IMR-90 (cell line): ENCODE results near the gene PLCH2. TPM values are rescaled to one million over a fixed set of nuclear protein-coding genes. Genes with fewer than 3 reads are reported as not detected.

Experiments
- ATAC-seq: fragments of 200-7000 bp; cut with Tn5 transposase; 2 replicates; pipeline ENCODE4 v1.9.1; 2020; ENCODE audit warnings: low read depth, mild to moderate bottlenecking, moderate library complexity
- BruUV-seq: library from RNA; stranded (reverse); fragments of 400-500 nt; replicated peaks from 2 replicates; lab custom pipeline; 2021; lab: Mats Ljungman, UMichigan
- CTCF ChIA-PET: fragments of 300-600 bp; formaldehyde crosslinking; extraction: SDS; loops from one replicate; lab custom pipeline; 2021; ENCODE audit warnings: antibody characterized with exemption; lab: Yijun Ruan, JAX
- POLR2A ChIA-PET: fragments of 300-600 bp; sonication (Branson Sonifier 250); formaldehyde crosslinking; loops from one replicate; lab custom pipeline; 2022; ENCODE audit warnings: antibody characterized with exemption; ENCODE audit not compliant: unreplicated experiment; lab: Charles Lee
- DNase-seq: peaks from one replicate; pipeline ENCODE4 v3.0.0; 2013
- H2AFZ ChIP-seq: replicated peaks from 2 replicates; pipeline ENCODE3; 2013; ENCODE audit warnings: low read length, mild to moderate bottlenecking; ENCODE audit not compliant: poor library complexity
- H2AK5ac ChIP-seq: 2 replicates; pipeline ENCODE4 v1.6.1; 2013; ENCODE audit warnings: low read depth, low read length, inconsistent platforms
- H2AK9ac ChIP-seq: replicated peaks from 2 replicates; pipeline ENCODE3; 2013; ENCODE audit warnings: mild to moderate bottlenecking, low read depth, low read length, moderate library complexity; ENCODE audit not compliant: poor library complexity
- H2BK120ac ChIP-seq: 2 replicates; pipeline ENCODE4 v1.6.1; 2013; ENCODE audit warnings: low read depth, low read length, inconsistent platforms
- H2BK15ac ChIP-seq: 3 replicates; pipeline ENCODE4 v1.6.1; 2013; ENCODE audit warnings: low read depth, low read length, inconsistent platforms
- H2BK20ac ChIP-seq: 2 replicates; pipeline ENCODE4 v1.6.1; 2013; ENCODE audit warnings: low read depth, mild to moderate bottlenecking, inconsistent platforms, low read length, moderate library complexity
- H2BK5ac ChIP-seq: 2 replicates; pipeline ENCODE4 v1.6.1; 2013; ENCODE audit warnings: mild to moderate bottlenecking, low read depth, low read length, inconsistent platforms; ENCODE audit not compliant: poor library complexity, severe bottlenecking
- H3K14ac ChIP-seq: replicated peaks from 2 replicates; pipeline ENCODE4 v1.6.1; 2013; ENCODE audit warnings: low read depth, low read length, inconsistent platforms
- H3K18ac ChIP-seq: 2 replicates; pipeline ENCODE4 v1.6.1; 2013; ENCODE audit warnings: low read depth, low read length, control low read depth
- H3K23ac ChIP-seq: 2 replicates; pipeline ENCODE4 v1.6.1; 2013; ENCODE audit warnings: low read depth, low read length, inconsistent platforms
- H3K27ac ChIP-seq: 2 replicates; pipeline ENCODE4 v1.5.1; 2013; ENCODE audit warnings: mild to moderate bottlenecking, control low read depth, low read length; ENCODE audit not compliant: insufficient read depth
- H3K27me3 ChIP-seq: 2 replicates; pipeline ENCODE4 v1.6.1; 2013; ENCODE audit warnings: low read length; ENCODE audit not compliant: control insufficient read depth, insufficient read depth
- H3K36me3 ChIP-seq: 2 replicates; pipeline ENCODE4 v1.6.1; 2013; ENCODE audit warnings: low read length, mixed read lengths; ENCODE audit not compliant: control insufficient read depth, insufficient read depth
- H3K4ac ChIP-seq: 2 replicates; pipeline ENCODE4 v1.6.1; 2013; ENCODE audit warnings: low read depth, low read length, inconsistent platforms
- H3K4me1 ChIP-seq: 2 replicates; pipeline ENCODE4 v1.6.1; 2013; ENCODE audit warnings: low read length, mixed read lengths; ENCODE audit not compliant: control insufficient read depth, insufficient read depth
- H3K4me2 ChIP-seq: 2 replicates; pipeline ENCODE4 v1.6.1; 2013; ENCODE audit warnings: low read depth, mild to moderate bottlenecking, control low read depth, low read length, moderate library complexity
- H3K4me3 ChIP-seq: 2 replicates; pipeline ENCODE4 v1.5.1; 2013; ENCODE audit warnings: low read depth, mild to moderate bottlenecking, control low read depth, low read length, moderate library complexity; ENCODE audit not compliant: insufficient read depth
- H3K56ac ChIP-seq: 2 replicates; pipeline ENCODE4 v1.6.1; 2013; ENCODE audit warnings: low read length, inconsistent platforms; ENCODE audit not compliant: insufficient read depth; ENCODE audit errors: extremely low read depth
- H3K79me1 ChIP-seq, 2 experiments: 2 replicates each; pipeline ENCODE4 v1.6.1; 2013; ENCODE audit warnings: low read length in 2 of 2, inconsistent platforms in 1 of 2, low read depth in 1 of 2
- H3K9ac ChIP-seq: 2 replicates; pipeline ENCODE4 v1.6.1; 2013; ENCODE audit warnings: low read depth, low read length, control low read depth
- H3K9me1 ChIP-seq: 2 replicates; pipeline ENCODE4 v1.6.1; 2013; ENCODE audit warnings: low read length, inconsistent platforms; ENCODE audit not compliant: insufficient read depth
- H3K9me3 ChIP-seq: 2 replicates; pipeline ENCODE4 v1.6.1; 2013; ENCODE audit warnings: low read length; ENCODE audit not compliant: control insufficient read depth, insufficient read depth
- H4K20me1 ChIP-seq: 2 replicates; pipeline ENCODE4 v1.6.1; 2013; ENCODE audit warnings: low read length, inconsistent platforms; ENCODE audit not compliant: insufficient read depth
- H4K5ac ChIP-seq: 2 replicates; pipeline ENCODE4 v1.6.1; 2013; ENCODE audit warnings: mild to moderate bottlenecking, low read depth, low read length, control low read depth
- H4K8ac ChIP-seq, 2 experiments: 2 replicates each; pipeline ENCODE4 v1.6.1; 2013; ENCODE audit warnings: low read depth in 2 of 2, low read length in 2 of 2, control low read depth in 1 of 2, inconsistent platforms in 1 of 2
- H4K91ac ChIP-seq: 2 replicates; pipeline ENCODE4 v1.6.1; 2013; ENCODE audit warnings: low read depth, low read length, inconsistent platforms; ENCODE audit not compliant: insufficient read depth
- CEBPB ChIP-seq: IDR thresholded peaks from 2 replicates; pipeline ENCODE4 v1.6.1; 2012; ENCODE audit warnings: low read depth, low read length, improper control_type of control experiment
- CHD1 ChIP-seq: IDR thresholded peaks from 2 replicates; pipeline ENCODE4 v1.6.1; 2012; ENCODE audit warnings: low read depth, low read length, improper control_type of control experiment
- WGBS, 2 experiments: methylation state at CpG; one replicate each; pipeline versions ENCODE4 v1.1.5 to v1.1.7; 2013; ENCODE audit warnings: missing lambda C conversion rate in 2 of 2; ENCODE audit not compliant: insufficient read length in 1 of 2; ENCODE audit errors: extremely low coverage in 2 of 2; 5-methylcytosine and 5-hydroxymethylcytosine counted together
- dilution Hi-C: fragments of 300-500 bp; cut with HindIII; formaldehyde crosslinking; loops from one replicate; pipeline ENCODE4 v1.14.3; 2018; ENCODE audit warnings: low sequenced_read_pairs; ENCODE audit not compliant: unreplicated experiment
- in situ Hi-C: fragments of 300-500 bp; cut with MboI; formaldehyde crosslinking; loops from 3 replicates; pipeline ENCODE4 v1.14.3; 2019; ENCODE audit warnings: low sequenced_read_pairs, inconsistent platforms, mixed read lengths
- intact Hi-C: fragments of 100-400 bp; cut with micrococcal nuclease; formaldehyde crosslinking; loops from 2 replicates; pipeline ENCODE4 v1.10.0; 2022
- polyA plus RNA-seq, 3 experiments: library from polyadenylated mRNA; depleted of rRNA; stranded (reverse); fragments of >200 nt; gene quantifications; 2 replicates each; pipeline ENCODE4 v1.2.3, GENCODE V29; 2012; ENCODE audit warnings: low replicate concordance in 1 of 3
- total RNA-seq: library from RNA; depleted of rRNA; stranded (reverse); fragments of >200 nt; gene quantifications from 2 replicates; pipeline ENCODE4 v1.2.3, GENCODE V29; 2012
- TF ChIP-seq, protein P1 (sequence below): fragments of 150-350 bp; IDR thresholded peaks from 2 replicates; pipeline ENCODE4 v1.6.1; 2017; ENCODE audit warnings: mild to moderate bottlenecking, antibody characterized with exemption, low read length, low read depth

The PLCH2 gene
- total and polyA plus RNA-seq, 2 of the 4 experiments (the other 2 are of a cell fraction), result 0.18 to 1.9 TPM

GRCh38 chr1:2477791-2478499 is 1.9 kb downstream of the PLCH2 start:
- Histone ChIP-seq H2BK20ac (no peak overlapping the region), H2AK9ac (no peak overlapping the region), H4K5ac (no peak overlapping the region), H3K27me3 (peaks cover 18% of the 10 kb centered on the region), H3K9ac (no peak overlapping the region), H3K56ac (no peak overlapping the region), H3K14ac (no peak overlapping the region), H4K8ac (no peak overlapping the region), H4K91ac (no peak overlapping the region), H3K4me2 (no peak overlapping the region), H3K4ac (no peak overlapping the region), H3K9me3 (no peaks in the 10 kb centered on the region), H2AFZ (no peak overlapping the region), H3K4me1 (no peaks in the 10 kb centered on the region), H4K20me1 (no peaks in the 10 kb centered on the region), H3K36me3 (no peaks in the 10 kb centered on the region), H3K27ac (no peak overlapping the region), H3K23ac (no peak overlapping the region), H3K9me1 (no peaks in the 10 kb centered on the region), H2BK120ac (no peak overlapping the region), H2BK15ac (no peak overlapping the region), H2AK5ac (no peak overlapping the region), H3K79me1 (no peaks in the 10 kb centered on the region), H3K4me3 (no peak overlapping the region), H2BK5ac (no peak overlapping the region), H3K18ac (no peak overlapping the region)
- POLR2A ChIA-PET, result no interaction called here
- no TSS peak for BruUV-seq
- intact Hi-C loops, result no loop called here
- in situ Hi-C loops, result no loop called here
- ATAC-seq, result no peak
- TF ChIP-seq, protein P1, sequence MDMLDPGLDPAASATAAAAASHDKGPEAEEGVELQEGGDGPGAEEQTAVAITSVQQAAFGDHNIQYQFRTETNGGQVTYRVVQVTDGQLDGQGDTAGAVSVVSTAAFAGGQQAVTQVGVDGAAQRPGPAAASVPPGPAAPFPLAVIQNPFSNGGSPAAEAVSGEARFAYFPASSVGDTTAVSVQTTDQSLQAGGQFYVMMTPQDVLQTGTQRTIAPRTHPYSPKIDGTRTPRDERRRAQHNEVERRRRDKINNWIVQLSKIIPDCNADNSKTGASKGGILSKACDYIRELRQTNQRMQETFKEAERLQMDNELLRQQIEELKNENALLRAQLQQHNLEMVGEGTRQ, result no peak
- TF ChIP-seq CHD1 (no peak), CEBPB (no peak)
- no peak for DNase-seq
- WGBS, 2 experiments, result 59% methylated on average over 20 of the region's 35 CpGs; no CpG with 5 or more reads in 1 of the 2 experiments
- dilution Hi-C loops, result no loop called here
- CTCF ChIA-PET, result no interaction called here
